Prostate gland (tissue), 2 donors: Measurements from ENCODE around the gene MMD2.

ENCODE experiments used
- POLR2A ChIP-seq: fragments of 450-650 bp; IDR thresholded peaks from one replicate; pipeline ENCODE4 v1.6.1; 2016; ENCODE audit warnings: antibody characterized with exemption, mild to moderate bottlenecking
- POLR2AphosphoS5 ChIP-seq: sonication (generic); formaldehyde crosslinking; IDR thresholded peaks from one replicate; pipeline ENCODE4 v1.6.1; 2017; ENCODE audit warnings: antibody characterized with exemption
- TF ChIP-seq, protein P1 (sequence below), 4 experiments: fragments of 200-600 bp in 2 of 4; fragments of 450-650 bp in 2 of 4; sonication (generic) in 2 of 4; IDR thresholded peaks; 1 replicate in 3 of 4; 2 replicates in 1 of 4; pipeline ENCODE4 v1.5.1; 2016 to 2019; ENCODE audit warnings: antibody characterized with exemption in 4 of 4, mild to moderate bottlenecking in 2 of 4, moderate library complexity in 2 of 4

DNA sequence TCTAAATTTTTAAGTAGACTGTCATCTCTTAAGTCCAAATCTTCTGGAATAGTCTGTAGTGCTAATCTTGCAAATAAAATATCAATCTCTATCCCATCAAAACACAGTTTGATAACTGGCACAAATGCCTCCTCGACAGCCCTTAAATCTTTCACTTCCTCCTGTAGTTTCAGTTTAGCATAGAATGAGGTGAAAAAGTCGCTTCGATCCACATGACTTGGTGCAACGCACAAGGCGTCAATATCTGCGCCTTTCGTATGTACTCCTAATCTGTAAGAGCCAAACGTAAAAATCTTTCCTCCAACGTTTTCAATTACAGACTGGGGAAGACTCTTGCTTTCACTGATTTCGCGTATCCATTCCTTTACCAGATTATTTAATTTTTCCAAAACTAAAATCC lies 97.8 kb downstream of the MMD2 start:
- no peak for TF ChIP-seq POLR2AphosphoS5
- TF ChIP-seq POLR2A: no peak
- TF ChIP-seq, protein P1, sequence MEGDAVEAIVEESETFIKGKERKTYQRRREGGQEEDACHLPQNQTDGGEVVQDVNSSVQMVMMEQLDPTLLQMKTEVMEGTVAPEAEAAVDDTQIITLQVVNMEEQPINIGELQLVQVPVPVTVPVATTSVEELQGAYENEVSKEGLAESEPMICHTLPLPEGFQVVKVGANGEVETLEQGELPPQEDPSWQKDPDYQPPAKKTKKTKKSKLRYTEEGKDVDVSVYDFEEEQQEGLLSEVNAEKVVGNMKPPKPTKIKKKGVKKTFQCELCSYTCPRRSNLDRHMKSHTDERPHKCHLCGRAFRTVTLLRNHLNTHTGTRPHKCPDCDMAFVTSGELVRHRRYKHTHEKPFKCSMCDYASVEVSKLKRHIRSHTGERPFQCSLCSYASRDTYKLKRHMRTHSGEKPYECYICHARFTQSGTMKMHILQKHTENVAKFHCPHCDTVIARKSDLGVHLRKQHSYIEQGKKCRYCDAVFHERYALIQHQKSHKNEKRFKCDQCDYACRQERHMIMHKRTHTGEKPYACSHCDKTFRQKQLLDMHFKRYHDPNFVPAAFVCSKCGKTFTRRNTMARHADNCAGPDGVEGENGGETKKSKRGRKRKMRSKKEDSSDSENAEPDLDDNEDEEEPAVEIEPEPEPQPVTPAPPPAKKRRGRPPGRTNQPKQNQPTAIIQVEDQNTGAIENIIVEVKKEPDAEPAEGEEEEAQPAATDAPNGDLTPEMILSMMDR (IDR thresholded peaks at IDR 0.05): no peak
